ENCODE results near the gene PPM1H. TPM values are rescaled to one million over a fixed set of nuclear protein-coding genes. Genes with fewer than 3 reads are reported as not detected.

Gene PPM1H
- total RNA-seq, 2 experiments from 2014 or later: 0.07 TPM; not detected in 1

DNA sequence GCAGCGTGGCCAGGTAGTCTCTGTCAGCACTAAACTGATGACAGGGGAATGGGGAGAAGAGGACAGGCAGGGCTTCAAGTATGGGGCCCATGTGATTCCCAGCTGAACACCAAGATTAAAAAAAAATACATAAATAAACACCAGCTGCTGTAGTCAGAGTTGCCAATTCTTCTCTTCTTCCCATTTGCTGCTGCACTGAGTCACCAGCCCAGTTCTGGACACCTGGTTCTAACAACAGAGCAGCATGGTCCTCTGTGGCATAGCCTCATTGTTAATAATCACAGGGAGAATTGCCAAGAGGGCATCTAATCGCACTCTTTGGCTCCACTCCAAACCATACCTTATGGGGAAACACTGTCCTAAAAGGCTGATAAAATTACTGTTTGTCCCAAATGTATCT, 15.1 kb downstream of the PPM1H start:
- Mint-ChIP-seq H3K4me3 (no peak overlapping the region), H3K27me3 (peaks cover 3% of the 10 kb centered on the region), H3K4me1 (ENCODE audit: low read depth) (no peaks in the 10 kb centered on the region), H3K9me3 (no peaks in the 10 kb centered on the region), H3K36me3 (ENCODE audit: low read depth) (no peaks in the 10 kb centered on the region), H3K27ac (no peak overlapping the region)
- no peak for ATAC-seq
- intact Hi-C loops (cut with micrococcal nuclease): no loop called here
- TF ChIP-seq, protein P1, sequence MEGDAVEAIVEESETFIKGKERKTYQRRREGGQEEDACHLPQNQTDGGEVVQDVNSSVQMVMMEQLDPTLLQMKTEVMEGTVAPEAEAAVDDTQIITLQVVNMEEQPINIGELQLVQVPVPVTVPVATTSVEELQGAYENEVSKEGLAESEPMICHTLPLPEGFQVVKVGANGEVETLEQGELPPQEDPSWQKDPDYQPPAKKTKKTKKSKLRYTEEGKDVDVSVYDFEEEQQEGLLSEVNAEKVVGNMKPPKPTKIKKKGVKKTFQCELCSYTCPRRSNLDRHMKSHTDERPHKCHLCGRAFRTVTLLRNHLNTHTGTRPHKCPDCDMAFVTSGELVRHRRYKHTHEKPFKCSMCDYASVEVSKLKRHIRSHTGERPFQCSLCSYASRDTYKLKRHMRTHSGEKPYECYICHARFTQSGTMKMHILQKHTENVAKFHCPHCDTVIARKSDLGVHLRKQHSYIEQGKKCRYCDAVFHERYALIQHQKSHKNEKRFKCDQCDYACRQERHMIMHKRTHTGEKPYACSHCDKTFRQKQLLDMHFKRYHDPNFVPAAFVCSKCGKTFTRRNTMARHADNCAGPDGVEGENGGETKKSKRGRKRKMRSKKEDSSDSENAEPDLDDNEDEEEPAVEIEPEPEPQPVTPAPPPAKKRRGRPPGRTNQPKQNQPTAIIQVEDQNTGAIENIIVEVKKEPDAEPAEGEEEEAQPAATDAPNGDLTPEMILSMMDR (IDR thresholded peaks at IDR 0.05): no peak
- ChIA-PET POLR2A (no interaction called here), CTCF (no interaction called here)
- DNase-seq: no peak

DNA sequence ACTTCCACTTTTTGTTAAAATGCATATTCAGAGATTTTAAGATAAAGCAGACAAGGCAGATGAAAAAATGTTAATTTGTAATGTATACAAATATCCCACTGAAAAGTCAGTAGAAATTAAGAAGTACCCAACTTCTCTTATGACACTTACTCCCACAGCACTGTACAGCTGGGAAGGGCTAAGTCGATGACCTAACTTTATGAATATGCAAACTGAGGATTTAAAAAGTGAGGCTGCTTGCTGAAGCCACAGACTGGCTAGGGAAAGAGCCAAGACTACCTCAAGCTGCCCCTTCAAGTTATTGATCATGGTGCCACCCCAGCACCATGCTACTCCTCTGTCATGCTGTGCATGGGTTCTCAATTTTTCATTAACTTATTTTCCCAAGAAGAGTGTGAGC, 17.0 kb downstream of the PPM1H start:
- H3K4me1 Mint-ChIP-seq (ENCODE audit: low read depth): no peaks in the 10 kb centered on the region
- no peak overlapping the region for H3K4me3 Mint-ChIP-seq
- H3K36me3 Mint-ChIP-seq (ENCODE audit: low read depth): no peaks in the 10 kb centered on the region
- no peaks in the 10 kb centered on the region for H3K9me3 Mint-ChIP-seq
- intact Hi-C loops (cut with micrococcal nuclease): no loop called here
- TF ChIP-seq, protein P1 (IDR thresholded peaks at IDR 0.05): no peak
- ChIA-PET POLR2A (no interaction called here), CTCF (interaction anchor here (1.1 kb wide), 1 partner anchor 9 kb away, joined by 3 read pairs; no protein-coding TSS in a partner anchor)
- ATAC-seq (no peak), DNase-seq (no peak)
- peaks cover 4% of the 10 kb centered on the region for H3K27me3 Mint-ChIP-seq
- H3K27ac Mint-ChIP-seq: no peak overlapping the region

DNA sequence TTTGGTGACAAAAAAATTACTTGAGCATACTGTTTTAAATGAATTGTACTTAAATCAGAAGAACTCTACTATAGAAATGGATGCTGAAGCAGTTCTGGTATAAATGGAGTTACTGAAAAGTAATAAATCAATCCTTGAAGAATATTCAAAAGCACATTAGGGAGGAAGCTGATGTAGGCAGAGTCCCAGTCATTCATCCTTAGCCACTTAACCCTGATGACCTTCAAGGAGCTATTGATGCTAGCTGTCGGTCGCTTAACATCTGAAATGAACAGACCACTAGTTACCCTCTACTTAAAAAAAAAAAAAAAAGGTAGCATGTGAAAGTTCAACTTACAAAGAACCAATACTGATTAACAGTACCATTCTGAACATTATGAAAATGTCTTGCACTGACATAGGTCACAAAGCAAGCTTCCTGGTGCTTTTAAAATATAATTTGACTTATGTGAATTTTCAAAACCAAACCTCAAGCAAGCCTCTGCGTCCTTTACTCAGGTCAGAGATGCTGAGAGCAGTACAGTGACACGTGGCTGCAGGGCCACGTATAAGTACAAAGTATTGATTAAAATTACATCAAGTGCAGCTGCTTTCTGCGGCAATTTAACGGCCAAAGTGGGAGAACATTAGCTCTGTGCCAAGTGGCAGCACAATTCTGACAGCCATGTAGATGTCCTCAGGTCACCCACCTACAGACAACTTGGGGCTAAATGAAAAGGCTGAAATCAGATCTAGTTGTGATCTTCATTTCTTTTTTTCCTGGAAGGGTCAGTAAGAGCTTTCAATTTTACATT, 18.1 kb downstream of the PPM1H start:
- ATAC-seq (no peak), DNase-seq (no peak)
- Mint-ChIP-seq H3K36me3 (ENCODE audit: low read depth) (no peaks in the 10 kb centered on the region), H3K27ac (no peak overlapping the region), H3K9me3 (no peaks in the 10 kb centered on the region), H3K4me3 (no peak overlapping the region), H3K4me1 (ENCODE audit: low read depth) (no peaks in the 10 kb centered on the region), H3K27me3 (peaks cover 6% of the 10 kb centered on the region)
- ChIA-PET POLR2A (no interaction called here), CTCF (interaction anchor here (0.7 to 1.1 kb wide), 2 partner anchors 9 to 17 kb away, joined by 3 to 6 read pairs; no protein-coding TSS in a partner anchor)
- intact Hi-C loops (cut with micrococcal nuclease): no loop called here
- TF ChIP-seq, protein P1 (IDR thresholded peaks at IDR 0.05): no peak

DNA sequence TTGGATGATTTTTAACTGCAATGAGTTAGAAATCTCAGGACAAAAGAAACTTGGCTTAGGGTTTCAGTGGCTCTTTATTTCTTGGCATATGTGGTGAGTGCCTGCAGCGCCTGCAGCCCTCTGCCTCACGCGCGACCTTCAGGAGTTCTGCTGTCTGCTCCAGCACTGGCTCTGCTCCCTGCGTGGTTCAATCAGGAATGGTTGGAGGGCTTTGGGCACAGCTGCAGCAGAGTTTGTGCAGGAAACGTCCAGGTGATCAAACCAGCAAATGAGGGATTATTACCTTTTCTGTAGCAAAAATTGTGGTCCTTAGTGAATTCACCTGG, 19.8 kb downstream of the PPM1H start:
- CTCF ChIA-PET: no interaction called here
- POLR2A ChIA-PET: no interaction called here

More for the DNA sequence above, 19.8 kb downstream of the PPM1H start:
- Mint-ChIP-seq H3K27ac (no peak overlapping the region), H3K36me3 (ENCODE audit: low read depth) (no peaks in the 10 kb centered on the region), H3K27me3 (peaks cover 7% of the 10 kb centered on the region), H3K4me1 (ENCODE audit: low read depth) (no peaks in the 10 kb centered on the region), H3K4me3 (no peak overlapping the region), H3K9me3 (no peaks in the 10 kb centered on the region)
- TF ChIP-seq, protein P1 (IDR thresholded peaks at IDR 0.05): no peak
- intact Hi-C loops (cut with micrococcal nuclease): no loop called here
- no peak for DNase-seq
- no peak for ATAC-seq

Measured in activated CD8-positive, alpha-beta T cell treated with anti-CD3 and anti-CD28 coated beads for 36 hours (primary cell).